H1 (cell line): ENCODE data around the gene EEPD1. TPM values are rescaled to one million over a fixed set of nuclear protein-coding genes. Genes with fewer than 3 reads are reported as not detected.

Experiments
- CTCF ChIA-PET: fragments of 300-600 bp; sonication (Branson Sonifier 250); formaldehyde crosslinking; loops from one replicate; lab custom pipeline; 2021; ENCODE audit not compliant: partially characterized antibody; lab: Charles Lee
- POLR2A ChIA-PET: fragments of 300-600 bp; sonication (Branson Sonifier 250); formaldehyde crosslinking; loops from one replicate; lab custom pipeline; 2021; ENCODE audit warnings: inconsistent platforms; ENCODE audit not compliant: partially characterized antibody; lab: Charles Lee
- DNase-seq, 2 experiments: peaks; one replicate each; pipeline versions ENCODE4 v3.0.0 to v3.0.0-alpha.2; 2010 to 2022; ENCODE audit warnings: low spot score in 2 of 2, low read depth in 1 of 2, mixed read lengths in 1 of 2
- FAIRE-seq: peaks from 2 replicates; lab custom pipeline; 2011; peaks lifted over from hg19 to GRCh38; lab: Jason Lieb, UNC
- H2AFZ ChIP-seq: 2 replicates; pipeline ENCODE4 v1.8.1; 2012; ENCODE audit warnings: low read length, inconsistent platforms
- H2AK5ac ChIP-seq: 2 replicates; pipeline ENCODE4 v1.6.1; 2013; ENCODE audit warnings: low read depth, low read length
- H2BK120ac ChIP-seq: replicated peaks from 2 replicates; pipeline ENCODE3; 2013; ENCODE audit warnings: low read depth, low read length, inconsistent platforms
- H2BK12ac ChIP-seq: 2 replicates; pipeline ENCODE4 v1.6.1; 2013; ENCODE audit warnings: low read depth, low read length
- H2BK15ac ChIP-seq: 2 replicates; pipeline ENCODE4 v1.6.1; 2013; ENCODE audit warnings: low read length
- H2BK20ac ChIP-seq: 2 replicates; pipeline ENCODE4 v1.6.1; 2013; ENCODE audit warnings: low read length
- H2BK5ac ChIP-seq: 2 replicates; pipeline ENCODE4 v1.6.1; 2013; ENCODE audit warnings: low read depth, low read length
- H3K14ac ChIP-seq: 2 replicates; pipeline ENCODE4 v1.6.1; 2013; ENCODE audit warnings: inconsistent platforms; ENCODE audit not compliant: insufficient read length
- H3K18ac ChIP-seq: 2 replicates; pipeline ENCODE4 v1.6.1; 2013; ENCODE audit warnings: low read length; ENCODE audit errors: extremely low read depth
- H3K23ac ChIP-seq: 2 replicates; pipeline ENCODE4 v1.6.1; 2013; ENCODE audit warnings: inconsistent platforms; ENCODE audit not compliant: insufficient read length
- H3K23me2 ChIP-seq: 2 replicates; pipeline ENCODE4 v1.6.1; 2013; ENCODE audit warnings: low read depth, low read length
- H3K27ac ChIP-seq: 2 replicates; pipeline ENCODE4 v1.6.1; 2011; ENCODE audit warnings: low read depth, low read length, inconsistent platforms
- H3K27me3 ChIP-seq, 4 experiments: replicated peaks in 1 of 4; 1 replicate in 1 of 4; 2 replicates in 3 of 4; pipeline versions ENCODE4 v1.6.1 to v1.8.1; 2011 to 2013; ENCODE audit warnings: low read length in 3 of 4, mild to moderate bottlenecking in 3 of 4, inconsistent platforms in 2 of 4, mixed read lengths in 2 of 4, moderate library complexity in 1 of 4; ENCODE audit not compliant: control insufficient read depth in 3 of 4, insufficient read depth in 3 of 4; ENCODE audit errors: extremely low read depth in 1 of 4
- H3K36me3 ChIP-seq, 4 experiments: 2 replicates each; pipeline versions ENCODE4 v1.6.1 to v1.8.1; 2011 to 2013; ENCODE audit warnings: mild to moderate bottlenecking in 4 of 4, low read length in 3 of 4, moderate library complexity in 2 of 4, control low read depth in 1 of 4, inconsistent platforms in 1 of 4; ENCODE audit not compliant: insufficient read depth in 4 of 4, control insufficient read depth in 2 of 4
- H3K4ac ChIP-seq: replicated peaks from 2 replicates; pipeline ENCODE3; 2013; ENCODE audit warnings: low read length, low read depth, mixed read lengths, inconsistent platforms; ENCODE audit not compliant: insufficient read length
- H3K4me1 ChIP-seq, 4 experiments: replicated peaks in 1 of 4; 1 replicate in 1 of 4; 2 replicates in 3 of 4; pipeline versions ENCODE4 v1.6.1 to v1.8.1; 2011 to 2013; ENCODE audit warnings: low read length in 3 of 4, inconsistent platforms in 2 of 4, mixed read lengths in 1 of 4; ENCODE audit not compliant: insufficient read depth in 4 of 4, control insufficient read depth in 3 of 4
- H3K4me2 ChIP-seq, 2 experiments: 2 replicates each; pipeline versions ENCODE4 v1.6.1 to v1.8.1; 2011 to 2013; ENCODE audit warnings: low read depth in 2 of 2, low read length in 2 of 2, control low read depth in 1 of 2, inconsistent platforms in 1 of 2, mild to moderate bottlenecking in 1 of 2; ENCODE audit not compliant: insufficient read depth in 1 of 2
- H3K4me3 ChIP-seq, 4 experiments: fragments of 200-600, 300-600 bp in 1 of 4; sonication (generic), shearing (Covaris generic), sonication (Bioruptor Twin) in 1 of 4; 2 replicates each; pipeline versions ENCODE4 v1.5.1 to v1.8.1; 2011 to 2016; ENCODE audit warnings: low read length in 4 of 4, low read depth in 3 of 4, control low read depth in 2 of 4, inconsistent platforms in 2 of 4, mild to moderate bottlenecking in 2 of 4, mixed read lengths in 1 of 4, moderate library complexity in 1 of 4; ENCODE audit not compliant: insufficient read depth in 2 of 4; ENCODE audit errors: extremely low read depth in 1 of 4
- H3K56ac ChIP-seq: replicated peaks from 2 replicates; pipeline ENCODE3; 2013; ENCODE audit warnings: low read depth, mild to moderate bottlenecking, mixed read lengths, low read length, inconsistent platforms; ENCODE audit not compliant: insufficient read length
- H3K79me1 ChIP-seq: 2 replicates; pipeline ENCODE4 v1.6.1; 2013; ENCODE audit warnings: low read depth, low read length, control low read depth
- H3K79me2 ChIP-seq, 2 experiments: 2 replicates each; pipeline versions ENCODE4 v1.6.1 to v1.8.1; 2012 to 2013; ENCODE audit warnings: low read length in 2 of 2, mild to moderate bottlenecking in 2 of 2, inconsistent platforms in 1 of 2; ENCODE audit not compliant: insufficient read depth in 2 of 2, control insufficient read depth in 1 of 2
- H3K9ac ChIP-seq, 4 experiments: replicated peaks in 1 of 4; 1 replicate in 1 of 4; 2 replicates in 3 of 4; pipeline versions ENCODE4 v1.6.1 to v1.8.1; 2011 to 2013; ENCODE audit warnings: low read depth in 3 of 4, low read length in 3 of 4, control low read depth in 2 of 4, mild to moderate bottlenecking in 2 of 4, moderate library complexity in 2 of 4, inconsistent platforms in 1 of 4; ENCODE audit errors: extremely low read depth in 1 of 4
- H3K9me3 ChIP-seq, 2 experiments: 2 replicates each; pipeline versions ENCODE4 v1.6.1 to v1.8.1; 2012 to 2013; ENCODE audit warnings: mild to moderate bottlenecking in 2 of 2, moderate library complexity in 2 of 2, control low read depth in 1 of 2, inconsistent platforms in 1 of 2, low read depth in 1 of 2, low read length in 1 of 2, mixed read lengths in 1 of 2; ENCODE audit not compliant: insufficient read depth in 2 of 2
- H4K20me1 ChIP-seq, 2 experiments: replicated peaks in 1 of 2; 2 replicates each; pipeline versions ENCODE3 to v1.8.1; 2011 to 2013; ENCODE audit warnings: inconsistent platforms in 2 of 2, low read length in 2 of 2, mild to moderate bottlenecking in 1 of 2; ENCODE audit not compliant: insufficient read depth in 2 of 2, control insufficient read depth in 1 of 2
- H4K5ac ChIP-seq: 2 replicates; pipeline ENCODE4 v1.6.1; 2013; ENCODE audit warnings: low read length, low read depth, mixed read lengths, inconsistent platforms; ENCODE audit not compliant: insufficient read length
- H4K8ac ChIP-seq: 2 replicates; pipeline ENCODE4 v1.8.0; 2013; ENCODE audit warnings: mild to moderate bottlenecking, moderate library complexity, low read length, inconsistent platforms; ENCODE audit not compliant: insufficient read depth; ENCODE audit errors: extremely low read depth
- H4K91ac ChIP-seq: replicated peaks from 2 replicates; pipeline ENCODE3; 2013; ENCODE audit warnings: low read length, mixed read lengths, inconsistent platforms; ENCODE audit not compliant: insufficient read length
- CBX5 ChIP-seq: fragments of 300-800, 300-1000 bp; sonication (generic); IDR thresholded peaks from 2 replicates; pipeline ENCODE4 v1.7.1; 2016; ENCODE audit warnings: antibody characterized with exemption, low read length, low read depth
- CHD1 ChIP-seq: IDR thresholded peaks from 2 replicates; pipeline ENCODE4 v1.6.1; 2012; ENCODE audit warnings: low read depth, low read length, improper control_type of control experiment
- GABPA ChIP-seq: IDR thresholded peaks from 2 replicates; pipeline ENCODE4 v1.6.1; 2011; ENCODE audit warnings: mild to moderate bottlenecking, low read length, moderate library complexity, borderline replicate concordance; ENCODE audit not compliant: insufficient read depth
- GTF2F1 ChIP-seq: IDR thresholded peaks from 2 replicates; pipeline ENCODE4 v1.6.1; 2012; ENCODE audit warnings: low read depth, low read length, improper control_type of control experiment, borderline replicate concordance
- NRF1 ChIP-seq: IDR thresholded peaks from 2 replicates; pipeline ENCODE4 v1.6.1; 2011; ENCODE audit warnings: mild to moderate bottlenecking, low read depth, low read length, improper control_type of control experiment
- SIN3A ChIP-seq, 2 experiments: IDR thresholded peaks in 1 of 2; conservative IDR thresholded peaks in 1 of 2; 2 replicates each; pipeline ENCODE4 v1.6.1; 2011 to 2012; ENCODE audit warnings: low read length in 2 of 2, improper control_type of control experiment in 1 of 2, low read depth in 1 of 2, mild to moderate bottlenecking in 1 of 2
- SP1 ChIP-seq: IDR thresholded peaks from 2 replicates; pipeline ENCODE4 v1.6.1; 2011; ENCODE audit warnings: low read depth, low read length
- SP4 ChIP-seq: IDR thresholded peaks from 2 replicates; pipeline ENCODE4 v1.6.1; 2012; ENCODE audit warnings: low read length, inconsistent platforms
- TAF7 ChIP-seq: optimal IDR thresholded peaks from 2 replicates; pipeline ENCODE3; 2011; ENCODE audit warnings: low read depth, mild to moderate bottlenecking, inconsistent platforms, low read length, moderate library complexity, borderline replicate concordance
- TCF12 ChIP-seq: IDR thresholded peaks from 2 replicates; pipeline ENCODE4 v1.6.1; 2011; ENCODE audit warnings: low read depth, mild to moderate bottlenecking, low read length
- WGBS, 2 experiments: shearing (Covaris generic) in 1 of 2; methylation state at CpG; one replicate each; pipeline versions ENCODE4 v1.1.6 to v1.1.7; 2013 to 2015; ENCODE audit warnings: low lambda C conversion rate in 2 of 2, mixed read lengths in 2 of 2, inconsistent platforms in 1 of 2, low coverage in 1 of 2, missing lambda C conversion rate in 1 of 2; ENCODE audit not compliant: insufficient replicate concordance in 2 of 2, insufficient coverage in 1 of 2, insufficient read length in 1 of 2; ENCODE audit errors: extremely low coverage in 1 of 2, missing lambda C conversion rate in 1 of 2; 5-methylcytosine and 5-hydroxymethylcytosine counted together
- polyA plus RNA-seq, 7 experiments: library from polyadenylated mRNA; depleted of rRNA in 3 of 7; stranded (reverse) in 5 of 7; unstranded in 2 of 7; fragments of >200 nt in 5 of 7; fragments of 200-250 nt in 2 of 7; gene quantifications; 1 replicate in 5 of 7; 2 replicates in 1 of 7; 4 replicates in 1 of 7; pipeline versions ENCODE4 v1.2.1 to v1.2.3, GENCODE V29; 2011 to 2013; ENCODE audit warnings: missing spikeins in 2 of 7, mixed read lengths in 2 of 7
- total RNA-seq: library from RNA; stranded (reverse); fragmentation: NEBNext Ultra II Directional; extraction: Animal tissue kit (Norgen Biotek cat#: 25700); gene quantifications from 2 replicates; pipeline ENCODE4 v1.2.1, GENCODE V29; 2021
- TF ChIP-seq, protein P1 (sequence below): IDR thresholded peaks from 2 replicates; pipeline ENCODE4 v1.6.1; 2012; ENCODE audit warnings: inconsistent platforms
- TF ChIP-seq, protein P2 (sequence below): IDR thresholded peaks from 2 replicates; pipeline ENCODE4 v1.6.1; 2011; ENCODE audit warnings: low read depth, mild to moderate bottlenecking, low read length; ENCODE audit not compliant: insufficient read depth

The EEPD1 gene
- total and polyA plus RNA-seq, 2 of the 8 experiments (the other 6 are each of a cell fraction or from before 2014, with no cell fraction given) = 3.1 to 7.8 TPM

DNA sequence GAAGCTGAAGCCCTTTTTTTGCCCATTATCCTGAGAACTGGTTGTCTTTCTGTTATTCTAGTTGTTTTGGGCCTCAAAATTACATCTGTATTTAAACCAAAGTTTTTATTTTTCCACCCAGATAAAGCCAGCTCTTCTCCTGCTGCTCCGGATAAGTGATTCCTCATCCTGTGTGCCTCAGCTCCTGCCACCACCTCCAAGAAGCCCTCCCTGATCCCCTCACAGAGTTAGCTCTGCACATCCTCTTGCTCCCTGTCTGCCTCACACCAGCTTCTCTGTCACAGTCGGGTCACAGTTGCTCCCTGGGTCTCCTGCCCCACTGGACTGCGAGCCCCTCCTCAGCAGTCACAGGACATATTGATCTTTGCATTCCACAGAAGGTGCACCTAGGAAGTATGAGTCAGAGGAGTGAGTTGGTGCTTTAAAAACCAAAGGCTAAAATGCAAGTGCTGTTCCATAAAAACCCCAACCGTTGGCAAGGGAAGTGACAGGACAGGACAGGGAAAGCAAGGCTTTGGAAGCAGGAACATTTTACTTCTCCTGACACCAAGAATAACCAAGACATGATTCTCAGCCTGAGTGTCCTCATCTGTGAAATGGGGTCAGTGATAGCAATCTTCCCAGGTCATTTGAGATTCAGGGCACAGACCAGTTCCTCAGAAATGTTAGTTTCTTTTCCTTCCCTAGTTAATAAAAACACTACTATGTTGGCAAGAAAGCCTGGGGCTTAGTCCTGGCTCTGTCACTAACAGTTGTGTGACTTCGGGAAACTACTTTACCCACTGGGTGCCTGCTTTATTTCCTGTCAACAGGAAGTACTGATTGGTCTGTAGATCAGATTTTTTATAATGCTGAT is 36.5 kb upstream of the EEPD1 start:
- H2AK5ac ChIP-seq = no peak overlapping the region
- no peak overlapping the region for H4K91ac ChIP-seq
- H3K9ac ChIP-seq = no peak overlapping the region
- H2BK20ac ChIP-seq = no peak overlapping the region
- H3K36me3 ChIP-seq = no peaks in the 10 kb centered on the region
- H3K23me2 ChIP-seq = no peaks in the 10 kb centered on the region
- no peaks in the 10 kb centered on the region for H3K79me1 ChIP-seq
- no peak overlapping the region for H3K27ac ChIP-seq
- no peak overlapping the region for H2BK120ac ChIP-seq
- no peak overlapping the region for H2BK5ac ChIP-seq
- POLR2A ChIA-PET = no interaction called here
- no peak overlapping the region for H3K4ac ChIP-seq
- no peak overlapping the region for H3K18ac ChIP-seq
- WGBS, 2 experiments = 90% methylated on average over 5 of the region's 5 CpGs; no CpG with 5 or more reads in 1 of the 2 experiments
- H3K23ac ChIP-seq = no peak overlapping the region
- CTCF ChIA-PET = interaction anchor here (1.1 to 4.1 kb wide), 6 partner anchors 12 to 32 kb away, joined by 3 to 17 read pairs (median 4); no protein-coding TSS in a partner anchor
- H3K4me2 ChIP-seq = no peak overlapping the region
- no peaks in the 10 kb centered on the region for H3K9me3 ChIP-seq
- H2BK12ac ChIP-seq = no peak overlapping the region; the same call in 1 of the 2 replicates
- DNase-seq = no peak
- H3K14ac ChIP-seq = no peak overlapping the region
- no peak overlapping the region for H3K4me3 ChIP-seq
- no peak overlapping the region for H2BK15ac ChIP-seq
- no peaks in the 10 kb centered on the region for H3K27me3 ChIP-seq
- no peak overlapping the region for H4K8ac ChIP-seq
- H3K79me2 ChIP-seq = no peaks in the 10 kb centered on the region
- H4K20me1 ChIP-seq = no peaks in the 10 kb centered on the region
- no peak overlapping the region for H3K56ac ChIP-seq
- no peak overlapping the region for H4K5ac ChIP-seq
- H3K4me1 ChIP-seq = peaks cover 0 to 4% (median 2%) of the 10 kb centered on the region in 4 experiments; a peak in 3 of 7 replicates
- FAIRE-seq = no peak
- peak overlapping the region; percentile 51 for H2AFZ ChIP-seq
- TF ChIP-seq NRF1 (no peak), CHD1 (no peak), GABPA (no peak), SIN3A (conservative IDR thresholded peaks at IDR 0.05 in 1 of 2, IDR thresholded peaks at IDR 0.05 in 1 of 2; ENCODE audit: low read depth in 1 of 2, low read length in 2 of 2) (no peak), SP1 (no peak), SP4 (no peak), CBX5 (no peak), TAF7 (no peak), GTF2F1 (no peak), TCF12 (no peak)
- TF ChIP-seq, protein P1, sequence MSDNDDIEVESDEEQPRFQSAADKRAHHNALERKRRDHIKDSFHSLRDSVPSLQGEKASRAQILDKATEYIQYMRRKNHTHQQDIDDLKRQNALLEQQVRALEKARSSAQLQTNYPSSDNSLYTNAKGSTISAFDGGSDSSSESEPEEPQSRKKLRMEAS = no peak
- TF ChIP-seq, protein P2, sequence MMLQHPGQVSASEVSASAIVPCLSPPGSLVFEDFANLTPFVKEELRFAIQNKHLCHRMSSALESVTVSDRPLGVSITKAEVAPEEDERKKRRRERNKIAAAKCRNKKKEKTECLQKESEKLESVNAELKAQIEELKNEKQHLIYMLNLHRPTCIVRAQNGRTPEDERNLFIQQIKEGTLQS = no peak
